ENCODE data around the gene PSMC3.

PSMC3 gene

GRCh38 chr11:47387944-47388696 lies 38.1 kb downstream of the PSMC3 start:
- no peaks in the 10 kb centered on the region for H3K9me3 ChIP-seq (ENCODE audit: control insufficient read depth, insufficient read depth, low read length)
- no peak for TF ChIP-seq CTCF (IDR thresholded peaks at IDR 0.05; ENCODE audit: low read depth, low read length, poor library complexity, severe bottlenecking)
- TF ChIP-seq EZH2phosphoT487 (IDR thresholded peaks at IDR 0.05; ENCODE audit: borderline replicate concordance, low read length): no peak
- no peaks in the 10 kb centered on the region for H3F3A ChIP-seq (ENCODE audit: control insufficient read depth, insufficient read depth)
- no peaks in the 10 kb centered on the region for H4K20me1 ChIP-seq (ENCODE audit: control insufficient read depth, insufficient read depth, low read depth, low read length)
- H3K9me2 ChIP-seq (replicated peaks; ENCODE audit: control insufficient read depth, low read length): no peaks in the 10 kb centered on the region
- no peaks in the 10 kb centered on the region for H3K36me3 ChIP-seq (ENCODE audit: control insufficient read depth, low read length)
- no peak overlapping the region for H3K27ac ChIP-seq (ENCODE audit: low read depth, low read length)
- H3K4me2 ChIP-seq (ENCODE audit: low read length): no peak overlapping the region
- no peaks in the 10 kb centered on the region for H3K27me3 ChIP-seq (ENCODE audit: control insufficient read depth, low read length)
- H3K79me2 ChIP-seq (ENCODE audit: control insufficient read depth, low read length): no peaks in the 10 kb centered on the region
- no peak overlapping the region for H3K4me3 ChIP-seq (ENCODE audit: low read length)
- peaks cover 29% of the 10 kb centered on the region for H3K4me1 ChIP-seq (ENCODE audit: control insufficient read depth, low read length)

- no peak overlapping the region for H3K4me3 ChIP-seq (ENCODE audit: low read length)
- TF ChIP-seq CTCF (IDR thresholded peaks at IDR 0.05; ENCODE audit: low read depth, low read length, poor library complexity, severe bottlenecking): no peak
- no peak for TF ChIP-seq EZH2phosphoT487 (IDR thresholded peaks at IDR 0.05; ENCODE audit: borderline replicate concordance, low read length)
These were observed 41.7 kb downstream of the PSMC3 start for GRCh38 chr11:47384498-47384897.

GRCh38 chr11:47383071-47383470 lies 43.2 kb downstream of the PSMC3 start:
- Histone ChIP-seq H3K4me3 (ENCODE audit: low read length) (no peak overlapping the region), H4K20me1 (ENCODE audit: control insufficient read depth, insufficient read depth, low read depth, low read length) (no peaks in the 10 kb centered on the region), H3K27ac (ENCODE audit: low read depth, low read length) (no peak overlapping the region), H3K79me2 (ENCODE audit: control insufficient read depth, low read length) (peaks cover 8% of the 10 kb centered on the region), H3K4me1 (ENCODE audit: control insufficient read depth, low read length) (peaks cover 22% of the 10 kb centered on the region), H3K9me2 (replicated peaks; ENCODE audit: control insufficient read depth, low read length) (no peaks in the 10 kb centered on the region), H3K27me3 (ENCODE audit: control insufficient read depth, low read length) (no peaks in the 10 kb centered on the region), H3K9me3 (ENCODE audit: control insufficient read depth, insufficient read depth, low read length) (no peaks in the 10 kb centered on the region), H3K36me3 (ENCODE audit: control insufficient read depth, low read length) (peaks cover 1% of the 10 kb centered on the region; the same call in 1 of the 2 replicates), H3F3A (ENCODE audit: control insufficient read depth, insufficient read depth) (no peaks in the 10 kb centered on the region), H3K4me2 (ENCODE audit: low read length) (no peak overlapping the region)
- no peak for TF ChIP-seq CTCF (IDR thresholded peaks at IDR 0.05; ENCODE audit: low read depth, low read length, poor library complexity, severe bottlenecking)
- TF ChIP-seq EZH2phosphoT487 (IDR thresholded peaks at IDR 0.05; ENCODE audit: borderline replicate concordance, low read length): no peak

More at GRCh38 chr11:47384498-47384897, 41.7 kb downstream of the PSMC3 start:
- H3K27me3 ChIP-seq (ENCODE audit: control insufficient read depth, low read length): no peaks in the 10 kb centered on the region
- no peaks in the 10 kb centered on the region for H3K79me2 ChIP-seq (ENCODE audit: control insufficient read depth, low read length)
- no peaks in the 10 kb centered on the region for H3F3A ChIP-seq (ENCODE audit: control insufficient read depth, insufficient read depth)
- H3K4me1 ChIP-seq (ENCODE audit: control insufficient read depth, low read length): peaks cover 16% of the 10 kb centered on the region
- no peaks in the 10 kb centered on the region for H3K9me3 ChIP-seq (ENCODE audit: control insufficient read depth, insufficient read depth, low read length)
- H4K20me1 ChIP-seq (ENCODE audit: control insufficient read depth, insufficient read depth, low read depth, low read length): no peaks in the 10 kb centered on the region
- H3K36me3 ChIP-seq (ENCODE audit: control insufficient read depth, low read length): no peaks in the 10 kb centered on the region
- no peaks in the 10 kb centered on the region for H3K9me2 ChIP-seq (replicated peaks; ENCODE audit: control insufficient read depth, low read length)
- H3K4me2 ChIP-seq (ENCODE audit: low read length): no peak overlapping the region
- no peak overlapping the region for H3K27ac ChIP-seq (ENCODE audit: low read depth, low read length)
